Activated CD8-positive, alpha-beta memory T cell treated with anti-CD3 and anti-CD28 coated beads, Interleukin-2, amount 50 U/mL, for 48 hours (primary cell): ENCODE results near the gene LANCL1.
"Not testable (repeated sequence)": the region's sequence is repeated elsewhere in the genome, so short reads cannot be mapped to it uniquely, and the experiment has no call there.

Experiments
- DNase-seq: peaks from one replicate; pipeline ENCODE4 v3.0.0-alpha.2; 2020

The LANCL1 gene

DNA sequence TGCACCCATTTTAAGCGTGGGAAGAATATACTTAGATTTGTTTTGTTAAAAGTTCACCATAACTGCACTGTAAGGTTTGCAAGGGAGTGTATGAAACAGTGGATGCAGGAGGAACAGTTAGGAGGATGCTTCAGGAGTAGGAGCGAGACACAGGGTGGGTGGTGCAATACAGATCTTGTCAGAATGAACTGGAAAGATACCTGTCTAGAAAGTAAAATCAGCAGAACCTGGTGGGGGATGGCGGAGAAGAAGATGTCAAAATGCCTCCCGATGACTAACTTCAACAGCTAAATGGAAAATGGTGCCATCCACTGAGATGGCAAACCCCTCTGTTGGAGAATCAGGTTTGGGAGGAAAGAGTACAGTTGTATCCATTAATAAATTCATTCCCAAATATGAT lies 18.2 kb downstream of the LANCL1 start:
- DNase-seq, result no peak

GRCh38 chr2:210456571-210456970 lies 20.0 kb downstream of the LANCL1 start:
- no peak for DNase-seq

DNA sequence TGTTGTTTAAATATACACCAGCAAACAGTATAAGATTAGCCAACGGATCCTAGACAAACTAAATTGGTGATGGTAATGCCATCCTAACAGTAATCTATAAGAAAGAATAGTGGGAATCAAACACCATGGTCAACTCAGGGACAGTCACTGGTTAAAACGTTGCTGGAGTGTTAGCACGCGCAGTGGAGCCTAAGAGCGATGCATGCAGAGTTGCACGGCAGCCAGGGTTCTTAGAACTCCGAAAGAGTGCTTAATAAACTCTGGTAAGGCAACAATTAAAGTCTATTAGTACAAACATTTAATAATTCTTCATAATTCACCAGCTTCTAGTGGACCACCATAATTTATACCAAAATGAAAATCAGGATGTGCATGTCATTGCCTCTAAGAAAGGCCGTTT lies 22.2 kb downstream of the LANCL1 start:
- DNase-seq, result no peak

GRCh38 chr2:210452194-210452593 lies 24.4 kb downstream of the LANCL1 start:
- DNase-seq, result no peak

DNA sequence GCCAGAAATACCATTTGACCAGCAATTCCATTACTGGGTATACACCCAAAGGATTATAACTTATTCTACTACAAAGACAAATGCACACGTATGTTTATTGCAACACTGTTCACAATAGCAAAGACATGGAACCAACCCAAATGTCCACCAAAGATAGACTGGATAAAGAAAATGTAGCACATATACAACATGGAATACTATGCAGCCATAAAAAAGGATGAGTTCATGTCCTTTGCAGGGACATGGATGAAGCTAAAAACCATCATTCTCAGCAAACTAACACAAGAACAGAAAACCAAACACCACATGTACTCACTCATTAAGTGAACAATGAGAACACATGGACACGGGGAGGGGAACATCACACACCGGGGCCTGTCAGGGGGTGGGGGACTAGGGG lies 25.6 kb downstream of the LANCL1 start:
- DNase-seq, result not testable (repeated sequence)

- no peak for DNase-seq
These were observed 30.8 kb downstream of the LANCL1 start for GRCh38 chr2:210445732-210446131.

GRCh38 chr2:210445116-210445707 lies 31.3 kb downstream of the LANCL1 start:
- DNase-seq, result no peak

DNA sequence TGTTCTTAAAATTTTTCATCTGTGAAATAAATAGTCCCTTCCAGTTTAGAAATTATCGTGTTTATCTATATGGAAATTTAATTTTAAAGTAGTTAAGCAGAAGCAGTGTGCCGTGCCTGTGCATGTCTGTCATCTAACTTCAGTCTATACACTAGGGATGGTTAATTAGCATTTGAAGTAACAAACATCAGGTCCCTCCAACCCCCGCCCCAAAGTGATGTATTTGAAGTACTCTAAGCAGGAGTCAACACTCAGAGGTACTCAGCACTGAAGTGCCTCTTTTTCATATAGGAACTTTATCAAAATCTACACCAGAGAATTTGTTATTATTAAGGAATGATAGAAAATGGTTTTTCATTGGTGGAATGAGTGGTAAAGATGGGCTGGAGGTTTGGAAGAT lies 33.0 kb downstream of the LANCL1 start:
- no peak for DNase-seq

DNA sequence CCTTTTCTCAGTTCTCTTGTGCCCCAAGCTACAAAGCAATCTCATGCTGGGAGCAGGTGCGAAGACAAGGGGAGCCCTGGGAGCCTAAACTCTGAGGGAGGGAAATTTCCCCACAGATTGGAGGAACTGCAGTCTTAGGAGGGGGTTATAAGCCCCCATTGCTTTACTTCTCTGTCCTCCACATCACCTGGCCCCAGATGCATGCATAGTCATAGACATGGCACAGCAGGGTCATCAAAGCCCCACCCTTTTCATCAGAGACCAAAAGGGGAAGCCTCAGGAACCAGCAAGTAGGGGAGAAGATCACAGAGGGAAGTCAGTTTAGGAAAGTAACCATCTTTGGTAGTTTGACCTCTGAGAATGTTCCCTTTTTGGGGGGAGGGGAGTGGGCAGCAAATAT lies 33.7 kb downstream of the LANCL1 start:
- DNase-seq, result no peak

DNA sequence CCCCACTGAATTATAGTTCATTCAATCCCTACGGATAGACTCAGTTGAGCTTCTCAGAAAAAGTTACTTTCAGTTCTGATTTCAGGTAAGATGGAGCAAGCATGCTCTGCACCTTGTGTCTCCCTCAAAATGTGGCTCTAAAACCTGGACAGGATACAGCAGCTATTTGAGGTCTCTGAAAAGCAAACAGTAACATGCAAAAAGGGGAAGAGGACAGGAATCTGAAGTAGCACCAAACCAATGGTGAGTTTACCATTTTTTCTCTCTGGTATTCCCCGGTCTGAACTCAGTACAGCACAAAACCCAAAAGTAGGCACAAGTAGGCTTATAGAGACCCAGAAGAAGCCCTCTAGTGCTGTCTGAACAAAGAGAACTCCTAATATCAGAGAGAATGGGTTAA lies 34.1 kb downstream of the LANCL1 start:
- DNase-seq, result no peak

GRCh38 chr2:210440206-210440605 lies 36.4 kb downstream of the LANCL1 start:
- no peak for DNase-seq

DNA sequence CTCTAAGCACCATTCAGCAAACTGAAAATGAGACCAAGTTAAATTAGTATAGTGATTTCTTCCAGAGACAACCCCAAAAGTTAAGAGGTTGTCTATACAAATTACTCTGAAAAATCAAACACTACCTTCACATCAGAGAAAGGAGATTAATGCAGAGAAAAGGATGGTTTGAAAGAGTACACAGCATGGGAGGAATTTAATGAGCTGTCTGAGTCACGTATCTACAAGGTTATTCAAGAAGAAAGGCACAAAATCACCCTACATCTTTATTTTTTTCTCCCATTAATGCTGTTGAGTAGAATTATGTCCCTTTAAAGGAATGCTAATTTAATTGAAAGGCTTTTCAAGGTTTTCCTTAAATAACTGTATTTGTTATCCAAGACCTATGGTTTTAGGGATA lies 41.1 kb downstream of the LANCL1 start:
- DNase-seq, result no peak

GRCh38 chr2:210432633-210433032 lies 43.9 kb downstream of the LANCL1 start:
- DNase-seq, result no peak

DNA sequence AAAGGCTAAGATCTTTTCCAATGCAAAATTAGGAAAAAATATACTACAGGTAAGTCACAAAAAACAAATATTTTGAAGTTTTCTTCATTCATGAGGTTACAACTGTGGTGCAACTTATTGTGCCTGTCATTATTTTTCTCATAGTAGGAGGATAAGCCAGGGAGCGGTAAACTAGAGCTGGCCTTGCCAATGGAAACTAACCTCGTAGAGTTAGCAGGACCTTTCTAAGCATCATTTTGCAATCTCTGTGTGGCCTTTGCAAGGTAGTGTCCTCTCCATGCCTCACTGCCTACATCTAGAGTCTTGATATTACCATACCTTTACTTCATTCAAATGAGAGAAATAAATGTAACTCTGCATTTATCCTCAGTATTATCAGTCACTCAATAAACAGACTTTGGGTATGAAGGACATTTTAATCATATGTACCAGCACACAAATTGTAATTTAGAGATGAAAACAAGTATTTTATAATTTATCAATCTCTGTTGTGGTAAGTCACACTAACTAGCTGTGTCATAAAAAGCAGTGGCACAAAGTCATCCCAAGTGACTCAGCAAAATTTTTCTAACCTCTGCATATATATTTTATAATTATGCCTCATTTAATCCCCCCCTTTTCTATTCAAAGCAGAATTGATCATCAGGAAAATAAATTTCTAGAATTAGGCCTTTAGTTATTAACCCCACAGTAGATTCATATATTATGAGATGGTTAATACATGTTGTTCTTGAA lies 47.0 kb downstream of the LANCL1 start:
- DNase-seq, result no peak

DNA sequence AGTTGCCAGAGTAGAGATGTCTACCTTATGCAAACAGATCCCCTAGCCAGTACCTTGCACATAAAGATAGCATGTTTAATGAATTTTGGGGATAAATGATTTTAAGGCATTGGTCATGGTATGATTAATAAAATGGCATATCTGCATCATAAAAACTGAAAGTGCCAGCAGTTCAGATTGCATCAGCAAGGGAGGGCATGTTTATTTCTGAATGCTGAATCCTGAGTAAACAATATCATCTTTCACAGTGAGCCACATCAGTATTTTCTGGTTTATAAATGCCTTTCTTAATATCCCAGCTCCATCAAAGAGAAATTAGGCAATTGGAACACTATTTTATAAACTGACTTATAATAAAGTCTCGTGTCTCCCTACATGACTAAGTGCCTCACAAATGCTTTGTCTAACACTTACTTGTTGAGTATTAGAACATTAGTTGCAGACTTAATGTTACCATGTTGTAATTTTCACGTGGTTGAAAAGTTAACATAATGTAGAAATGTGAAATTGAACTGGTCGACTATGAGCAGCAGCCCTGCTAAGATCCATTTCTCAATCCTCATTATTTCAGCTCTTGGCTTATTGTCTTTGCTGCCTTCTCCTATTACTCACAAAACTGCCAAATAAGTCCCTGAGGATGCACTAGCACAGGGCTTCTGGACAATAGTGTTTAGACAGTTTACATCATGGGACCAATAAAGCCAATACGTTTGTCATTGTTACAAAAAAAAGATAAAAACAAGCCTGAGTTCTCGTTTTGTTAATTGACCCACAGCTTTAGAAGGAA lies 48.0 kb downstream of the LANCL1 start:
- no peak for DNase-seq

GRCh38 chr2:210427309-210427708 lies 49.2 kb downstream of the LANCL1 start:
- not testable (repeated sequence) for DNase-seq

- DNase-seq, result no peak
These were observed 54.2 kb downstream of the LANCL1 start for GRCh38 chr2:210422366-210422765.

- DNase-seq, result no peak
These were observed 54.6 kb downstream of the LANCL1 start for GRCh38 chr2:210421916-210422315.

GRCh38 chr2:210412660-210413059 lies 63.9 kb downstream of the LANCL1 start:
- DNase-seq, result no peak

GRCh38 chr2:210410542-210410941 lies 66.0 kb downstream of the LANCL1 start:
- DNase-seq, result no peak

DNA sequence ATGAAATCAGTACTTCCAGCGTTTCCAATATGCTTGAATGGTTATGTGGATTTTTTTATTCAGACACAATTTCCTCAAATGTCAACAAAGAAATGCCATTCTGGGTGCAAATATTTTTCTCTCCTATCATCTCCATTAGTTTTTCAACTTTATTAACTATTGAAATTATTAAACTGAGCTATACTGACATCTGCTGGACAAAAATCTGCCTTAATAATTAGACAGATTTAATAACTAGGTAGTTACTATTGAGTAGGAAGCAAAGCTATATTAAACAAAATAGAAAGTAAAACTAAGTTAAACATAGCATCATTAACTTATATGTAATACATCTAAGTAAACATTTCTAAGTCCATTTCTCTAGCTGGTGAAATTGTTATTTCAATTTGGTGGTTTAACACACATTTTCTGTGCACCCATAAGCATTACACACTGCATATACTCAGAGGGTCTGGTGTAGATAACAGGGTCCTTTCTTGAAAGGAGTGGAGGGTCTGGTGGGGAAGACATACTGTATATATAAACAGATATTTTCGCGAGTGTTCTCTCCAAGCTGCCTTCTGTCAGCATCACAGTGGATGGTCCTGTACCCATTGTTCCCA lies 77.0 kb downstream of the LANCL1 start:
- no peak for DNase-seq

GRCh38 chr2:210392469-210392881 lies 84.1 kb downstream of the LANCL1 start:
- DNase-seq, result no peak

- DNase-seq, result no peak
These were observed 86.7 kb downstream of the LANCL1 start for GRCh38 chr2:210389856-210390255.

DNA sequence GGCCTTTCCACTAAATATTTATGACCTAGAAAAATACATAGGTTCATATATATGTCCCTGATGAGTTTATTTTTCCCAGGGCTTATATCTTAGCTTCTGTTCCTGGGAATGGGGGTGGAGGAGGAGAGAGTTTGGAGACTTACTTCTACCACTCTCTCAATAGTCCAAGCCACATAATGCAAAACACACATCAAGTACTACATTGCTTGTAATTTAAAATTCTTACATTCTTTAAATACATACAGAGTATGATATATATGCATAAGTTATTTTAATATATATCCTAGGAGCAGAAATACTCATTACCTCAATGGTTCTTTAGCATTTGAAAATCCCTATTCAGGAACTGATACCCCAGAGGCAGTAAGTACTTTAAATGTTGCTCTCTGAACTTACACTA lies 88.4 kb downstream of the LANCL1 start:
- DNase-seq, result no peak
